ENCODE data around the gene ARMC6. TPM values are rescaled to one million over a fixed set of nuclear protein-coding genes. Genes with fewer than 3 reads are reported as not detected.
"Not testable (repeated sequence)": the region's sequence is repeated elsewhere in the genome, so short reads cannot be mapped to it uniquely, and the experiment has no call there.

ARMC6 gene
- total RNA-seq, 2 donors from 2014 or later, result 12.9 to 16.9 TPM

GRCh38 chr19:19010551-19010950 is 22.9 kb upstream of the ARMC6 start:
- no peak for DNase-seq
- no peak for ATAC-seq
- intact Hi-C loops (cut with DNase I), result no loop called here

GRCh38 chr19:19021115-19021514 is 12.3 kb upstream of the ARMC6 start:
- intact Hi-C loops (cut with DNase I), result no loop called here
- ATAC-seq (no peak), DNase-seq (no peak)

- intact Hi-C loops (cut with DNase I), result no loop called here
- DNase-seq, result no peak
- ATAC-seq, result no peak
Measured at GRCh38 chr19:19022380-19022961, 10.9 kb upstream of the ARMC6 start.

- DNase-seq; ATAC-seq; intact Hi-C loops (cut with DNase I): not testable (repeated sequence)
Measured at GRCh38 chr19:19023376-19023775, 10.0 kb upstream of the ARMC6 start.

- no peak for DNase-seq
- intact Hi-C loops (cut with DNase I), result no loop called here
- ATAC-seq, result no peak
Measured at GRCh38 chr19:19025861-19026260, 7.5 kb upstream of the ARMC6 start.

- DNase-seq (no peak), ATAC-seq (peak; percentile 24 to 36)
- intact Hi-C loops (cut with DNase I), result no loop called here
Measured at GRCh38 chr19:19026299-19026971, 7.0 kb upstream of the ARMC6 start.

GRCh38 chr19:19027228-19027627 is 6.2 kb upstream of the ARMC6 start:
- no peak for ATAC-seq
- intact Hi-C loops (cut with DNase I), result no loop called here
- DNase-seq, result no peak

- ATAC-seq, result no peak
- no peak for DNase-seq
- intact Hi-C loops (cut with DNase I), result no loop called here
Measured at GRCh38 chr19:19028526-19028925, 4.9 kb upstream of the ARMC6 start.

- intact Hi-C loops (cut with DNase I), result no loop called here
- no peak for DNase-seq
- ATAC-seq, result no peak
Measured at GRCh38 chr19:19031891-19032290, 1.5 kb upstream of the ARMC6 start.

- peak; percentile 79 to 84 for ATAC-seq
- intact Hi-C loops (cut with DNase I), result no loop called here
- peak; percentile 93 for DNase-seq
Measured at GRCh38 chr19:19032420-19033175, 805 bp upstream of the ARMC6 start.

- intact Hi-C loops (cut with DNase I), result no loop called here
- no peak for ATAC-seq
- no peak for DNase-seq
Measured at GRCh38 chr19:19033176-19033425, 302 bp upstream of the ARMC6 start.

- DNase-seq (peak; percentile 60), ATAC-seq (peak in 1 of 2 donors; percentile 54)
- intact Hi-C loops (cut with DNase I), result no loop called here
Measured at GRCh38 chr19:19034204-19034624, 811 bp downstream of the ARMC6 start.

- no peak for DNase-seq
- ATAC-seq, result no peak
- intact Hi-C loops (cut with DNase I), result no loop called here
Measured at GRCh38 chr19:19039901-19040300, 6.5 kb downstream of the ARMC6 start.

GRCh38 chr19:19040417-19040816 is 7.0 kb downstream of the ARMC6 start:
- DNase-seq (peak; percentile 72), ATAC-seq (peak; percentile 64 to 65)
- intact Hi-C loops (cut with DNase I), result no loop called here

GRCh38 chr19:19042732-19043280 is 9.4 kb downstream of the ARMC6 start:
- DNase-seq (no peak), ATAC-seq (no peak)
- intact Hi-C loops (cut with DNase I), result no loop called here

GRCh38 chr19:19043481-19043880 is 10.1 kb downstream of the ARMC6 start:
- DNase-seq (no peak), ATAC-seq (no peak)
- intact Hi-C loops (cut with DNase I), result no loop called here

GRCh38 chr19:19043881-19044280 is 10.5 kb downstream of the ARMC6 start:
- no peak for ATAC-seq
- intact Hi-C loops (cut with DNase I), result no loop called here
- DNase-seq, result no peak

- DNase-seq, result no peak
Measured at GRCh38 chr19:19049406-19049805, 16.0 kb downstream of the ARMC6 start.

GRCh38 chr19:19050104-19050503 is 16.7 kb downstream of the ARMC6 start:
- intact Hi-C loops (cut with DNase I), result no loop called here
- DNase-seq, result no peak
- no peak for ATAC-seq

More at GRCh38 chr19:19049406-19049805, 16.0 kb downstream of the ARMC6 start:
- no peak for ATAC-seq
- intact Hi-C loops (cut with DNase I), result no loop called here

GRCh38 chr19:19050731-19051130 is 17.3 kb downstream of the ARMC6 start:
- intact Hi-C loops (cut with DNase I), result no loop called here
- ATAC-seq (no peak), DNase-seq (no peak)

Data from left cardiac atrium (tissue), 4 donors.